Tibial nerve (tissue), 4 donors: ENCODE results near the gene SIK2.
"Not testable (repeated sequence)": the region's sequence is repeated elsewhere in the genome, so short reads cannot be mapped to it uniquely, and the experiment has no call there.

Experiments
- CTCF ChIP-seq, 5 experiments: fragments of 200-600 bp in 3 of 5; fragments of 450-650 bp in 2 of 5; sonication (generic) in 3 of 5; IDR thresholded peaks; one replicate each; pipeline ENCODE4 v1.5.1; 2016 to 2019; ENCODE audit warnings: antibody characterized with exemption in 5 of 5, mild to moderate bottlenecking in 3 of 5, moderate library complexity in 2 of 5
- EP300 ChIP-seq, 2 donors: sonication (generic); formaldehyde crosslinking; IDR thresholded peaks; one replicate each; pipeline ENCODE4 v1.6.1; 2017; ENCODE audit warnings: antibody characterized with exemption in 2 of 2, mild to moderate bottlenecking in 1 of 2
- POLR2A ChIP-seq, 2 donors: fragments of 450-650 bp; IDR thresholded peaks; one replicate each; pipeline ENCODE4 v1.6.1; 2017; ENCODE audit warnings: antibody characterized with exemption in 2 of 2, mild to moderate bottlenecking in 2 of 2, moderate library complexity in 2 of 2

GRCh38 chr11:111651336-111651735 is 49.1 kb downstream of the SIK2 start:
- TF ChIP-seq POLR2A, CTCF, EP300 (IDR thresholded peaks at IDR 0.05): not testable (repeated sequence)
